NCI-H524 treated with DMSO at 0.1 percent for 48 hours (cell line): ENCODE measurements around the gene SLIT1.

ENCODE experiments used
- DNase-seq: peaks from one replicate; lab custom pipeline; 2025; lab: John Stamatoyannopoulos, UW

SLIT1 gene

GRCh38 chr10:97000487-97001182 lies 185.1 kb downstream of the SLIT1 start:
- no peak for DNase-seq

GRCh38 chr10:96999987-97000386 lies 185.8 kb downstream of the SLIT1 start:
- DNase-seq = no peak

GRCh38 chr10:96999337-96999736 lies 186.4 kb downstream of the SLIT1 start:
- DNase-seq = no peak

- DNase-seq = no peak
Measured at GRCh38 chr10:96998329-96998888, 187.3 kb downstream of the SLIT1 start.

GRCh38 chr10:96996275-96996965 lies 189.3 kb downstream of the SLIT1 start:
- no peak for DNase-seq

- DNase-seq = no peak
Measured at GRCh38 chr10:96995851-96996250, 189.9 kb downstream of the SLIT1 start.

GRCh38 chr10:96992721-96993120 lies 193.0 kb downstream of the SLIT1 start:
- DNase-seq = no peak

GRCh38 chr10:96991313-96991841 lies 194.4 kb downstream of the SLIT1 start:
- no peak for DNase-seq

GRCh38 chr10:96988426-96988825 lies 197.3 kb downstream of the SLIT1 start:
- no peak for DNase-seq

- no peak for DNase-seq
Measured at GRCh38 chr10:96987842-96988175, 197.9 kb downstream of the SLIT1 start.

- DNase-seq = no peak
Measured at GRCh38 chr10:96987141-96987841, 198.5 kb downstream of the SLIT1 start.

- no peak for DNase-seq
Measured at GRCh38 chr10:96986200-96986856, 199.4 kb downstream of the SLIT1 start.

GRCh38 chr10:96984541-96985131 lies 201.1 kb downstream of the SLIT1 start:
- no peak for DNase-seq

GRCh38 chr10:96982149-96982930 lies 203.4 kb downstream of the SLIT1 start:
- no peak for DNase-seq

- no peak for DNase-seq
Measured at GRCh38 chr10:96978621-96979154, 207.1 kb downstream of the SLIT1 start.

GRCh38 chr10:96975136-96975535 lies 210.6 kb downstream of the SLIT1 start:
- no peak for DNase-seq

GRCh38 chr10:96973809-96974747 lies 211.7 kb downstream of the SLIT1 start:
- DNase-seq = no peak

- DNase-seq = no peak
Measured at GRCh38 chr10:96972264-96972663, 213.5 kb downstream of the SLIT1 start.

GRCh38 chr10:96971324-96971723 lies 214.4 kb downstream of the SLIT1 start:
- DNase-seq = no peak
